Endothelial cell of umbilical vein (primary cell): ENCODE data around the gene RIMBP2. TPM values are rescaled to one million over a fixed set of nuclear protein-coding genes. Genes with fewer than 3 reads are reported as not detected.

Experiments
- BruUV-seq: library from RNA; stranded (reverse); fragments of 400-500 nt; replicated peaks from 2 replicates; lab custom pipeline; 2021; lab: Mats Ljungman, UMichigan
- CTCF ChIA-PET: fragments of 300-600, 350-600 bp; sonication (Branson Sonifier 250); formaldehyde crosslinking; loops from one replicate; lab custom pipeline; 2021; ENCODE audit warnings: antibody characterized with exemption, inconsistent platforms; lab: Charles Lee
- POLR2A ChIA-PET: fragments of 300-600, 350-600 bp; sonication (Branson Sonifier 250); formaldehyde crosslinking; loops from one replicate; lab custom pipeline; 2021; ENCODE audit warnings: antibody characterized with exemption, inconsistent platforms; lab: Charles Lee
- DNase-seq: peaks from one replicate; pipeline ENCODE4 v3.0.0-alpha.2; 2011; ENCODE audit warnings: low read depth, low spot score
- FAIRE-seq: peaks from 2 replicates; lab custom pipeline; 2011; peaks lifted over from hg19 to GRCh38; lab: Jason Lieb, UNC
- H2AFZ ChIP-seq: 2 replicates; pipeline ENCODE4 v1.6.0; 2012; ENCODE audit warnings: low read depth, low read length, control low read depth, inconsistent platforms
- H3K27ac ChIP-seq: 2 replicates; pipeline ENCODE4 v1.5.1; 2011; ENCODE audit warnings: low read depth, mild to moderate bottlenecking, control low read depth, low read length, moderate library complexity; ENCODE audit not compliant: insufficient read depth
- H3K27me3 ChIP-seq, 2 experiments: 2 replicates each; pipeline versions ENCODE4 v1.6.0 to v1.6.1; 2011; ENCODE audit warnings: low read length in 2 of 2, mixed read lengths in 1 of 2; ENCODE audit not compliant: control insufficient read depth in 2 of 2, insufficient read depth in 2 of 2
- H3K36me3 ChIP-seq, 2 experiments: 2 replicates in 1 of 2; 3 replicates in 1 of 2; pipeline ENCODE4 v1.5.1; 2011; ENCODE audit warnings: low read length in 2 of 2, mild to moderate bottlenecking in 1 of 2, moderate library complexity in 1 of 2; ENCODE audit not compliant: control insufficient read depth in 2 of 2, insufficient read depth in 2 of 2; ENCODE audit errors: extremely low read depth in 1 of 2
- H3K4me1 ChIP-seq: 3 replicates; pipeline ENCODE4 v1.5.1; 2011; ENCODE audit warnings: mild to moderate bottlenecking, low read length; ENCODE audit not compliant: control insufficient read depth, insufficient read depth; ENCODE audit errors: extremely low read depth
- H3K4me2 ChIP-seq: 2 replicates; pipeline ENCODE4 v1.6.1; 2011; ENCODE audit warnings: low read length, control low read depth, mixed read lengths; ENCODE audit not compliant: insufficient read depth
- H3K4me3 ChIP-seq, 3 experiments: fragments of 200-600 bp in 1 of 3; sonication (generic), shearing (Covaris generic) in 1 of 3; replicated peaks in 1 of 3; 2 replicates each; pipeline ENCODE4 v1.5.1; 2011 to 2016; ENCODE audit warnings: control low read depth in 3 of 3, low read length in 3 of 3, mild to moderate bottlenecking in 2 of 3, inconsistent platforms in 1 of 3, low read depth in 1 of 3, moderate library complexity in 1 of 3; ENCODE audit not compliant: insufficient read depth in 1 of 3
- H3K79me2 ChIP-seq: 2 replicates; pipeline ENCODE4 v1.6.0; 2012; ENCODE audit warnings: low read length, inconsistent platforms; ENCODE audit not compliant: control insufficient read depth, insufficient read depth
- H3K9ac ChIP-seq: replicated peaks from 2 replicates; pipeline ENCODE3; 2011; ENCODE audit warnings: low read length, control low read depth; ENCODE audit not compliant: insufficient read depth; ENCODE audit errors: extremely low read depth
- H3K9me1 ChIP-seq: replicated peaks from 3 replicates; pipeline ENCODE4 v1.6.0; 2011; ENCODE audit warnings: mild to moderate bottlenecking, low read length; ENCODE audit not compliant: control insufficient read depth, insufficient read depth; ENCODE audit errors: extremely low read depth
- H3K9me3 ChIP-seq: replicated peaks from 2 replicates; pipeline ENCODE4 v1.5.1; 2012; ENCODE audit warnings: low read length, inconsistent platforms; ENCODE audit not compliant: control insufficient read depth, insufficient read depth
- H4K20me1 ChIP-seq: replicated peaks from 2 replicates; pipeline ENCODE3; 2011; ENCODE audit warnings: mild to moderate bottlenecking, low read length; ENCODE audit not compliant: control insufficient read depth, insufficient read depth; ENCODE audit errors: extremely low read depth
- CTCF ChIP-seq, 2 donors: IDR thresholded peaks; 1 replicate in 1 of 2; 2 replicates in 1 of 2; pipeline ENCODE4 v1.5.1; 2011; ENCODE audit warnings: low read length in 2 of 2, mild to moderate bottlenecking in 2 of 2, moderate library complexity in 2 of 2, control low read depth in 1 of 2, inconsistent platforms in 1 of 2, low read depth in 1 of 2; ENCODE audit not compliant: insufficient read depth in 1 of 2; ENCODE audit errors: extremely low read depth in 1 of 2
- EZH2 ChIP-seq: IDR thresholded peaks from 2 replicates; pipeline ENCODE4 v1.6.1; 2012; ENCODE audit warnings: borderline replicate concordance, low read depth, mild to moderate bottlenecking, moderate library complexity, low read length, inconsistent platforms; ENCODE audit not compliant: severe bottlenecking
- FOS ChIP-seq: IDR thresholded peaks from 2 replicates; pipeline ENCODE4 v1.6.1; 2011; ENCODE audit warnings: mild to moderate bottlenecking, low read length, moderate library complexity, borderline replicate concordance; ENCODE audit not compliant: insufficient read depth
- GATA2 ChIP-seq: IDR thresholded peaks from 2 replicates; pipeline ENCODE4 v1.7.0; 2011; ENCODE audit warnings: low read depth, mild to moderate bottlenecking, moderate library complexity, mixed read lengths, low read length; ENCODE audit not compliant: insufficient read length, insufficient read depth
- JUN ChIP-seq: IDR thresholded peaks from 2 replicates; pipeline ENCODE4 v1.6.1; 2011; ENCODE audit warnings: borderline replicate concordance, low read depth; ENCODE audit not compliant: insufficient read length, insufficient read depth
- MAX ChIP-seq: IDR thresholded peaks from 2 replicates; pipeline ENCODE4 v1.6.1; 2011; ENCODE audit not compliant: insufficient read depth, insufficient read length
- MYC ChIP-seq: IDR thresholded peaks from one replicate; pipeline ENCODE4 v1.6.1; 2011; ENCODE audit warnings: mild to moderate bottlenecking, low read depth, low read length
- POLR2A ChIP-seq: IDR thresholded peaks from 2 replicates; pipeline ENCODE4 v1.6.1; 2012; ENCODE audit warnings: low read depth, mild to moderate bottlenecking, control low read depth, low read length
- POLR2AphosphoS5 ChIP-seq: IDR thresholded peaks from 2 replicates; pipeline ENCODE4 v1.6.1; 2012; ENCODE audit warnings: low read depth, mild to moderate bottlenecking, control low read depth, low read length, moderate library complexity; ENCODE audit not compliant: insufficient read depth
- dilution Hi-C: fragments of 300-500 bp; cut with MboI; formaldehyde crosslinking; loops from one replicate; pipeline ENCODE4 v1.15.0; 2019; ENCODE audit warnings: low sequenced_read_pairs; ENCODE audit not compliant: extremely low pct_ligation_motif_present
- intact Hi-C: fragments of 100-400 bp; cut with micrococcal nuclease; formaldehyde crosslinking; loops from one replicate; pipeline ENCODE4 v1.10.0; 2022
- polyA plus RNA-seq, 4 experiments: library from polyadenylated mRNA; depleted of rRNA in 3 of 4; stranded (reverse) in 3 of 4; unstranded in 1 of 4; fragments of >200 nt; gene quantifications; 2 replicates each; pipeline versions ENCODE4 v1.2.1 to v1.2.3, GENCODE V29; 2011 to 2012; ENCODE audit warnings: missing spikeins in 1 of 4
- total RNA-seq: library from RNA; stranded (reverse); gene quantifications from 2 replicates; pipeline ENCODE4 v1.2.3, GENCODE V29; 2021

RIMBP2 gene
- total and polyA plus RNA-seq, 2 donors (not counting 3 experiments of a cell fraction or from before 2014, with no cell fraction given), result 0.04 TPM; not detected in 1

GRCh38 chr12:130669205-130669557 is 46.9 kb downstream of the RIMBP2 start:
- TF ChIP-seq POLR2AphosphoS5 (no peak), GATA2 (no peak), MAX (no peak), POLR2A (no peak), JUN (no peak), CTCF (IDR thresholded peaks at IDR 0.05; ENCODE audit: extremely low read depth in 1 of 2, insufficient read depth in 1 of 2, low read depth in 1 of 2, low read length in 2 of 2) (no peak), EZH2 (no peak), FOS (no peak), MYC (no peak)
- no peaks in the 10 kb centered on the region for H4K20me1 ChIP-seq
- dilution Hi-C loops, result no loop called here
- intact Hi-C loops, result no loop called here
- no peak overlapping the region for H3K4me3 ChIP-seq
- ChIA-PET CTCF (no interaction called here), POLR2A (no interaction called here)
- no peaks in the 10 kb centered on the region for H3K79me2 ChIP-seq
- no peak overlapping the region for H2AFZ ChIP-seq
- H3K9me1 ChIP-seq, result no peaks in the 10 kb centered on the region
- no peak overlapping the region for H3K27ac ChIP-seq
- H3K4me1 ChIP-seq, result no peaks in the 10 kb centered on the region
- BruUV-seq, result no TSS peak
- H3K27me3 ChIP-seq, result no peaks in the 10 kb centered on the region
- FAIRE-seq, result no peak
- no peak for DNase-seq
- no peak overlapping the region for H3K4me2 ChIP-seq
- peaks cover under 1% of the 10 kb centered on the region for H3K9me3 ChIP-seq
- no peak overlapping the region for H3K9ac ChIP-seq
- H3K36me3 ChIP-seq, result no peaks in the 10 kb centered on the region
